NCI-H69 (cell line): Measurements from ENCODE around the gene SUSD2.
"Not testable (repeated sequence)": the region's sequence is repeated elsewhere in the genome, so short reads cannot be mapped to it uniquely, and the experiment has no call there.

Experiments used
- DNase-seq: peaks from one replicate; lab custom pipeline; 2025; lab: John Stamatoyannopoulos, UW

Gene SUSD2

GRCh38 chr22:24188705-24189248 lies 7.5 kb downstream of the SUSD2 start:
- no peak for DNase-seq

GRCh38 chr22:24189249-24190158 lies 8.2 kb downstream of the SUSD2 start:
- DNase-seq: peak; percentile 59

GRCh38 chr22:24190159-24190540 lies 8.9 kb downstream of the SUSD2 start:
- DNase-seq: no peak

GRCh38 chr22:24190596-24191208 lies 9.4 kb downstream of the SUSD2 start:
- no peak for DNase-seq

- no peak for DNase-seq
These were observed 10.1 kb downstream of the SUSD2 start for GRCh38 chr22:24191381-24191841.

GRCh38 chr22:24191893-24192292 lies 10.6 kb downstream of the SUSD2 start:
- no peak for DNase-seq

- no peak for DNase-seq
These were observed 17.4 kb downstream of the SUSD2 start for GRCh38 chr22:24198682-24199052.

GRCh38 chr22:24200619-24201212 lies 19.4 kb downstream of the SUSD2 start:
- no peak for DNase-seq

- DNase-seq: no peak
These were observed 20.7 kb downstream of the SUSD2 start for GRCh38 chr22:24201681-24202614.

GRCh38 chr22:24203856-24204255 lies 22.6 kb downstream of the SUSD2 start:
- DNase-seq: not testable (repeated sequence)

- peak; percentile 45 for DNase-seq
These were observed 24.3 kb downstream of the SUSD2 start for GRCh38 chr22:24205438-24206195.

GRCh38 chr22:24206460-24207263 lies 25.4 kb downstream of the SUSD2 start:
- DNase-seq: not testable (repeated sequence)

- no peak for DNase-seq
These were observed 26.2 kb downstream of the SUSD2 start for GRCh38 chr22:24207264-24208011.

GRCh38 chr22:24208012-24208749 lies 26.9 kb downstream of the SUSD2 start:
- peak; percentile 44 for DNase-seq

- DNase-seq: no peak
These were observed 27.7 kb downstream of the SUSD2 start for GRCh38 chr22:24209016-24209415.

- DNase-seq: no peak
These were observed 28.4 kb downstream of the SUSD2 start for GRCh38 chr22:24209687-24210086.

- not testable (repeated sequence) for DNase-seq
These were observed 29.1 kb downstream of the SUSD2 start for GRCh38 chr22:24210409-24210808.

GRCh38 chr22:24211716-24212115 lies 30.4 kb downstream of the SUSD2 start:
- DNase-seq: not testable (repeated sequence)
